GM19328 (cell line): ENCODE measurements around the gene RNF166.

ENCODE experiments used
- ATAC-seq: cut with Tn5 transposase; IDR thresholded peaks from one replicate; pipeline ENCODE4 v1.9.1; 2021; ENCODE audit warnings: mild to moderate bottlenecking, moderate library complexity; ENCODE audit not compliant: unreplicated experiment

The RNF166 gene

GRCh38 chr16:88655733-88656281, 50.4 kb downstream of the RNF166 start:
- ATAC-seq = no peak

GRCh38 chr16:88655053-88655732, 51.0 kb downstream of the RNF166 start:
- no peak for ATAC-seq

- no peak for ATAC-seq
These were observed 51.7 kb downstream of the RNF166 start for GRCh38 chr16:88654363-88655052.

- no peak for ATAC-seq
These were observed 52.4 kb downstream of the RNF166 start for GRCh38 chr16:88653596-88654362.

- no peak for ATAC-seq
These were observed 53.1 kb downstream of the RNF166 start for GRCh38 chr16:88653101-88653500.

GRCh38 chr16:88652762-88653063, 53.5 kb downstream of the RNF166 start:
- ATAC-seq = no peak

GRCh38 chr16:88651989-88652761, 54.0 kb downstream of the RNF166 start:
- no peak for ATAC-seq

- ATAC-seq = peak; percentile 64
These were observed 54.8 kb downstream of the RNF166 start for GRCh38 chr16:88651276-88651988.

- peak; percentile 66 for ATAC-seq
These were observed 55.4 kb downstream of the RNF166 start, which contains the start of gene CYBA for GRCh38 chr16:88650749-88651275. CYBA (minus strand) TSS chr16:88651053; CDS start chr16:88651013, 40 bp downstream.

- peak; percentile 20 for ATAC-seq
These were observed 56.1 kb downstream of the RNF166 start for GRCh38 chr16:88649924-88650748.

- ATAC-seq = no peak
These were observed 56.8 kb downstream of the RNF166 start for GRCh38 chr16:88649195-88649923.

- ATAC-seq = no peak
These were observed 58.8 kb downstream of the RNF166 start for GRCh38 chr16:88647178-88648070.
